Liver (tissue), 3 donors: ENCODE data around the gene IGSF22.

ENCODE experiments used
- CTCF ChIP-seq: fragments of 150-350 bp; IDR thresholded peaks from 2 replicates; pipeline ENCODE4 v1.5.1; 2017; ENCODE audit warnings: improper control_type of control experiment, low read depth, low read length; ENCODE audit not compliant: missing input control
- EGR1 ChIP-seq, 2 donors: IDR thresholded peaks; 2 replicates each; pipeline ENCODE4 v1.6.1; 2016 to 2018; ENCODE audit warnings: antibody characterized with exemption in 2 of 2, low read depth in 2 of 2
- HNF4A ChIP-seq, 2 donors: conservative IDR thresholded peaks; 2 replicates each; pipeline ENCODE4 v1.6.1; 2016; ENCODE audit warnings: antibody characterized with exemption in 2 of 2, mild to moderate bottlenecking in 2 of 2
- JUND ChIP-seq, 2 donors: IDR thresholded peaks; 2 replicates each; pipeline ENCODE4 v1.6.1; 2016; ENCODE audit warnings: antibody characterized with exemption in 2 of 2
- MAX ChIP-seq: IDR thresholded peaks from 2 replicates; pipeline ENCODE4 v1.6.1; 2016; ENCODE audit warnings: antibody characterized with exemption
- NR2F2 ChIP-seq: IDR thresholded peaks from 2 replicates; pipeline ENCODE4 v1.6.1; 2016; ENCODE audit warnings: antibody characterized with exemption
- TAF1 ChIP-seq: conservative IDR thresholded peaks from 2 replicates; pipeline ENCODE4 v1.6.1; 2016; ENCODE audit warnings: antibody characterized with exemption, mild to moderate bottlenecking
- YY1 ChIP-seq: IDR thresholded peaks from 2 replicates; pipeline ENCODE4 v1.6.1; 2016; ENCODE audit warnings: antibody characterized with exemption, mild to moderate bottlenecking
- donor health status: healthy.
- donor health status: healthy.

GRCh38 chr11:18745251-18745650, 19.3 kb upstream of the IGSF22 start:
- TF ChIP-seq CTCF (no peak), JUND (IDR thresholded peaks at IDR 0.05) (no peak), NR2F2 (no peak), HNF4A (conservative IDR thresholded peaks at IDR 0.05) (no peak), EGR1 (IDR thresholded peaks at IDR 0.05; ENCODE audit: low read depth in 2 of 2) (no peak), YY1 (no peak), TAF1 (no peak), MAX (no peak)
